Prostate gland (tissue), 2 donors: ENCODE results near the gene HK1. TPM values are rescaled to one million over a fixed set of nuclear protein-coding genes. Genes with fewer than 3 reads are reported as not detected.
A peak's percentile ranks its signal among the peaks of the same experiment; 100 is the strongest.

Experiments
- DNase-seq: peaks from one replicate; pipeline ENCODE4 v3.0.0-alpha.2; 2019; ENCODE audit warnings: low spot score
- H3K27ac ChIP-seq, 2 donors: fragments of 200-600 bp; sonication (generic); 2 replicates each; pipeline ENCODE4 v1.5.1; 2017 to 2019
- H3K27me3 ChIP-seq: fragments of 200-600 bp; sonication (generic); replicated peaks from 2 replicates; pipeline ENCODE4 v1.5.1; 2019; ENCODE audit not compliant: insufficient read depth
- H3K36me3 ChIP-seq, 2 donors: fragments of 200-600 bp; sonication (generic); 1 replicate in 1 of 2; 2 replicates in 1 of 2; pipeline versions ENCODE4 v1.5.1 to v1.8.1; 2017 to 2019
- H3K4me1 ChIP-seq: fragments of 200-600 bp; sonication (generic); replicated peaks from 2 replicates; pipeline ENCODE4 v1.5.1; 2019
- H3K4me3 ChIP-seq, 2 donors: fragments of 200-600 bp; sonication (generic); 2 replicates each; pipeline ENCODE4 v1.5.1; 2017 to 2019
- H3K9me3 ChIP-seq: fragments of 200-600 bp; sonication (generic); 2 replicates; pipeline ENCODE4 v1.5.1; 2017
- CTCF ChIP-seq, 4 experiments: fragments of 200-600 bp in 2 of 4; fragments of 450-650 bp in 2 of 4; sonication (generic) in 2 of 4; IDR thresholded peaks; 1 replicate in 3 of 4; 2 replicates in 1 of 4; pipeline ENCODE4 v1.5.1; 2016 to 2019; ENCODE audit warnings: antibody characterized with exemption in 4 of 4, mild to moderate bottlenecking in 2 of 4, moderate library complexity in 2 of 4
- POLR2A ChIP-seq: fragments of 450-650 bp; IDR thresholded peaks from one replicate; pipeline ENCODE4 v1.6.1; 2016; ENCODE audit warnings: antibody characterized with exemption, mild to moderate bottlenecking
- POLR2AphosphoS5 ChIP-seq: sonication (generic); formaldehyde crosslinking; IDR thresholded peaks from one replicate; pipeline ENCODE4 v1.6.1; 2017; ENCODE audit warnings: antibody characterized with exemption
- WGBS: methylation state at CpG from one replicate; pipeline ENCODE4 v1.1.5; 2018; 5-methylcytosine and 5-hydroxymethylcytosine counted together
- intact Hi-C: fragments of 100-400 bp; cut with DNase I; formaldehyde crosslinking; loops from one replicate; pipeline ENCODE4 v1.14.2; 2022
- total RNA-seq, 2 donors: library from RNA; depleted of rRNA; stranded (reverse); fragments of >200 nt; gene quantifications; one replicate each; pipeline ENCODE4 v1.1.0, GENCODE V29; 2016

Gene HK1
- total RNA-seq, 2 donors from 2014 or later, result 67.8 to 134 TPM

- Histone ChIP-seq H3K4me3 (no peak overlapping the region), H3K4me1 (peaks cover 5% of the 10 kb centered on the region), H3K36me3 (peaks cover 0 to 13% of the 10 kb centered on the region in 2 donors), H3K9me3 (no peaks in the 10 kb centered on the region), H3K27ac (no peak overlapping the region), H3K27me3 (no peaks in the 10 kb centered on the region)
- no peak for TF ChIP-seq CTCF (IDR thresholded peaks at IDR 0.05)
- no peak for TF ChIP-seq POLR2AphosphoS5
- TF ChIP-seq POLR2A, result no peak
- intact Hi-C loops, result loop anchor here (5.0 to 10.0 kb wide), 2 partner anchors 74 to 386 kb away; no protein-coding TSS in a partner anchor
- no peak for DNase-seq
- WGBS, result 71% methylated on average over 6 of the region's 6 CpGs
Observed at GRCh38 chr10:69391158-69391557, 112.9 kb downstream of the HK1 start.

DNA sequence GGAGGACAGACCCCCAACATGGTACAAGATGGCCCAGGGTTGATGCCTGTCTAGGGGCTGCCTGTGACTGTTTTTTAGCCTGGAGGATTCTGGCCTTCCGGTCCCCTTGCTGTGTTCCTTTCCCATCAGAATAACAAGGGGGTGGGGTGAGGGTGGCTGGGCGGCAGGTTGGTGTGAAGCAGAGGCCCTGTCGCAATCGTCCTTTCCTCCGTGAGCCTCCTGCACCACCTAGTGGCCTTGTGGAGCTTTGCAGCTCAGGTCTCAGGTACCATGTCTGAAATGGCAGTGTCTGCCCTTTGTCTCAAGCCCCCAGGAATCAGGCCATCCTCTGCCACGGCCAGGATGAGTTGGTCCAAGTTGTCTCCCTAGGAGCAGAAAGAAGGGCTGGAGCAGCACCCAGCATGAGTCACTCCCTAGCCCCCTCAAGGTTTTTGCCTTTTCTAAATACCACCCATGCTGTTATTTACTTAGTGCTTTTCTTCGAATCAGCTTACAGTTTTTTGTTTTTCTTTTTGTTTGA lies 114.2 kb downstream of the HK1 start:
- Histone ChIP-seq H3K27me3 (no peaks in the 10 kb centered on the region), H3K9me3 (no peaks in the 10 kb centered on the region), H3K36me3 (peaks cover 0 to 13% of the 10 kb centered on the region in 2 donors), H3K4me3 (no peak overlapping the region), H3K27ac (peak overlapping the region; percentile 45 to 60), H3K4me1 (peaks cover 5% of the 10 kb centered on the region)
- intact Hi-C loops, result loop anchor here (1.0 to 10.0 kb wide), 3 partner anchors 75 to 388 kb away; no protein-coding TSS in a partner anchor
- WGBS, result 10% methylated on average over 7 of the region's 7 CpGs
- DNase-seq, result peak; percentile 90
- TF ChIP-seq CTCF (IDR thresholded peaks at IDR 0.05), result peak; percentile 81 to 99 (median 98)
- TF ChIP-seq POLR2A, result no peak
- TF ChIP-seq POLR2AphosphoS5, result peak; percentile 76

GRCh38 chr10:69394020-69394419 lies 115.7 kb downstream of the HK1 start:
- no peak for DNase-seq
- no peak overlapping the region for H3K27ac ChIP-seq
- WGBS, result 95% methylated on average over 1 of the region's 1 CpG
- intact Hi-C loops, result loop anchor here (5.0 to 10.0 kb wide), 2 partner anchors 77 to 389 kb away; no protein-coding TSS in a partner anchor
- TF ChIP-seq CTCF (IDR thresholded peaks at IDR 0.05), result no peak
- no peak for TF ChIP-seq POLR2A
- TF ChIP-seq POLR2AphosphoS5, result no peak
- no peaks in the 10 kb centered on the region for H3K9me3 ChIP-seq
- peaks cover 0 to 11% of the 10 kb centered on the region in 2 donors for H3K36me3 ChIP-seq
- H3K4me3 ChIP-seq, result no peak overlapping the region
- H3K4me1 ChIP-seq, result peaks cover 5% of the 10 kb centered on the region
- no peaks in the 10 kb centered on the region for H3K27me3 ChIP-seq

- H3K36me3 ChIP-seq, result peaks cover 0 to 11% of the 10 kb centered on the region in 2 donors
- intact Hi-C loops, result loop anchor here (10.0 kb wide), 1 partner anchor 393 kb away; no protein-coding TSS in a partner anchor
- no peak for DNase-seq
- H3K27me3 ChIP-seq, result no peaks in the 10 kb centered on the region
- H3K27ac ChIP-seq, result no peak overlapping the region
- WGBS, result 67% methylated on average over 1 of the region's 1 CpG
- H3K9me3 ChIP-seq, result no peaks in the 10 kb centered on the region
- TF ChIP-seq POLR2AphosphoS5 (no peak), CTCF (IDR thresholded peaks at IDR 0.05) (no peak), POLR2A (no peak)
- no peaks in the 10 kb centered on the region for H3K4me1 ChIP-seq
- H3K4me3 ChIP-seq, result no peak overlapping the region
Observed at GRCh38 chr10:69397972-69398371, 119.7 kb downstream of the HK1 start.

- no peaks in the 10 kb centered on the region for H3K27me3 ChIP-seq
- intact Hi-C loops, result loop anchor here (10.0 kb wide), 1 partner anchor 394 kb away; no protein-coding TSS in a partner anchor
- peaks cover 0 to 10% of the 10 kb centered on the region in 2 donors for H3K36me3 ChIP-seq
- H3K4me3 ChIP-seq, result no peak overlapping the region
- 79% methylated on average over 16 of the region's 16 CpGs for WGBS
- H3K27ac ChIP-seq, result no peak overlapping the region
- no peaks in the 10 kb centered on the region for H3K9me3 ChIP-seq
- no peak for DNase-seq
- no peak for TF ChIP-seq POLR2A
- TF ChIP-seq POLR2AphosphoS5, result no peak
- TF ChIP-seq CTCF (IDR thresholded peaks at IDR 0.05), result no peak
- H3K4me1 ChIP-seq, result no peaks in the 10 kb centered on the region
Observed at GRCh38 chr10:69398466-69398865, 120.2 kb downstream of the HK1 start.
